Stimulated activated CD4-positive, alpha-beta T cell treated with anti-CD3 and anti-CD28 coated beads, Interleukin-15, amount 100 ng/mL, for 48 hours (primary cell): ENCODE data around the gene MAD1L1.
A peak's percentile ranks its signal among the peaks of the same experiment; 100 is the strongest.

Experiments used
- DNase-seq, 2 donors: peaks; one replicate each; pipeline ENCODE4 v3.0.0-alpha.2; 2020; ENCODE audit warnings: low read depth in 2 of 2

The MAD1L1 gene

GRCh38 chr7:2140216-2141020 lies 92.3 kb downstream of the MAD1L1 start:
- no peak for DNase-seq

- no peak for DNase-seq
Measured at GRCh38 chr7:2139004-2139699, 93.6 kb downstream of the MAD1L1 start.

- DNase-seq, result peak; percentile 36 to 38
Measured at GRCh38 chr7:2138146-2138765, 94.5 kb downstream of the MAD1L1 start.

- no peak for DNase-seq
Measured at GRCh38 chr7:2134740-2135139, 98.0 kb downstream of the MAD1L1 start.

- no peak for DNase-seq
Measured at GRCh38 chr7:2132243-2132642, 100.5 kb downstream of the MAD1L1 start.

- DNase-seq, result no peak
Measured at GRCh38 chr7:2131800-2132199, 100.9 kb downstream of the MAD1L1 start.

GRCh38 chr7:2131341-2131740 lies 101.4 kb downstream of the MAD1L1 start:
- DNase-seq, result no peak

GRCh38 chr7:2130096-2130375 lies 102.7 kb downstream of the MAD1L1 start:
- no peak for DNase-seq

- no peak for DNase-seq
Measured at GRCh38 chr7:2129323-2130095, 103.2 kb downstream of the MAD1L1 start.

GRCh38 chr7:2128601-2129322 lies 104.0 kb downstream of the MAD1L1 start:
- DNase-seq, result no peak

- DNase-seq, result no peak
Measured at GRCh38 chr7:2126621-2127020, 106.1 kb downstream of the MAD1L1 start.

- no peak for DNase-seq
Measured at GRCh38 chr7:2125931-2126330, 106.8 kb downstream of the MAD1L1 start.

GRCh38 chr7:2124604-2125345 lies 108.0 kb downstream of the MAD1L1 start:
- no peak for DNase-seq

GRCh38 chr7:2123916-2124315 lies 108.8 kb downstream of the MAD1L1 start:
- DNase-seq, result no peak

GRCh38 chr7:2123360-2123759 lies 109.4 kb downstream of the MAD1L1 start:
- DNase-seq, result no peak

- no peak for DNase-seq
Measured at GRCh38 chr7:2122651-2123050, 110.1 kb downstream of the MAD1L1 start.

- no peak for DNase-seq
Measured at GRCh38 chr7:2120841-2121830, 111.6 kb downstream of the MAD1L1 start.

- DNase-seq, result peak in 1 of 2 donors; percentile 19
Measured at GRCh38 chr7:2120251-2120660, 112.5 kb downstream of the MAD1L1 start.

GRCh38 chr7:2118630-2119190 lies 114.0 kb downstream of the MAD1L1 start:
- no peak for DNase-seq
